ENCODE results near the gene STAG2.

The STAG2 gene

DNA sequence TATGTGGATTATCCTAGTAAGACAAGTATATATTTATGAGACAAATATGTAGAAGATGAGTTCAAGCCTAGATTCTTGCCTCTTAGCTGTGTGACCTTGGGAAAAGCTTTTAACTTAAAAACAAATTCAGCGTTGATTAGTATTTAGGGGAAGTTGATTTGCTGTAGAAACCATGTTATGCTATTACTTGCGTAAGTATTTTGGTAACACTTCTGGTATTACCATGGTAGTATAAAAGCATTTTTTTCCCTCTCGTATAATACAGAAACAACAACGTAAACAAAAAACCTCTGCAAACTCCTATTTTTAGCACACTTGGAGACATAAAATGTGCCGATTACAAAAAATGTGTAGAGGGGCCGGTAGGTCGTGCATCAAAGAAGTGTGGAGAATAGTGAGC is 33.2 kb downstream of the STAG2 start:
- DNase-seq (ENCODE audit: low read depth, low spot score): no peak
- no peak overlapping the region for H3K4me3 ChIP-seq (ENCODE audit: low read depth, low read length)
- TF ChIP-seq, protein P1, sequence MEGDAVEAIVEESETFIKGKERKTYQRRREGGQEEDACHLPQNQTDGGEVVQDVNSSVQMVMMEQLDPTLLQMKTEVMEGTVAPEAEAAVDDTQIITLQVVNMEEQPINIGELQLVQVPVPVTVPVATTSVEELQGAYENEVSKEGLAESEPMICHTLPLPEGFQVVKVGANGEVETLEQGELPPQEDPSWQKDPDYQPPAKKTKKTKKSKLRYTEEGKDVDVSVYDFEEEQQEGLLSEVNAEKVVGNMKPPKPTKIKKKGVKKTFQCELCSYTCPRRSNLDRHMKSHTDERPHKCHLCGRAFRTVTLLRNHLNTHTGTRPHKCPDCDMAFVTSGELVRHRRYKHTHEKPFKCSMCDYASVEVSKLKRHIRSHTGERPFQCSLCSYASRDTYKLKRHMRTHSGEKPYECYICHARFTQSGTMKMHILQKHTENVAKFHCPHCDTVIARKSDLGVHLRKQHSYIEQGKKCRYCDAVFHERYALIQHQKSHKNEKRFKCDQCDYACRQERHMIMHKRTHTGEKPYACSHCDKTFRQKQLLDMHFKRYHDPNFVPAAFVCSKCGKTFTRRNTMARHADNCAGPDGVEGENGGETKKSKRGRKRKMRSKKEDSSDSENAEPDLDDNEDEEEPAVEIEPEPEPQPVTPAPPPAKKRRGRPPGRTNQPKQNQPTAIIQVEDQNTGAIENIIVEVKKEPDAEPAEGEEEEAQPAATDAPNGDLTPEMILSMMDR (IDR thresholded peaks at IDR 0.05; ENCODE audit: low read depth, low read length): no peak
- in situ Hi-C loops (cut with HindIII; ENCODE audit: low sequenced_read_pairs): no loop called here

DNA sequence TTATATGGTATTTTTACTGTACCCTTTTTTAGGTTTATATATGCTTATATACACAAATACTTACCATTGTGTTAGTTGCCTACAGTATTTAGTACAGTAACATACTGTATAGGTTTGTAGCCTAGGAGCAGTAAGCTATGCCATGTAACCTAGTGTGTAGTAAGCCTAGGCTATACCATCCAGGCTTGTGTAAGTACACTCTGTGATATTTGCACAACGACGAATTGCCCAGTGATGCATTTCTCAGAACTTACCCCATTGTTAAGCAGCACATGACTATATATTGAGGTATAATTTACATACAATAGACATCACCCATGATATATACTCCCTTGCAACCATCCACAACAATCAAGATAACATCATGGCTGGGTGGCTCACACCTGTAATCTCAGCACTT is 40.1 kb downstream of the STAG2 start:
- in situ Hi-C loops (cut with HindIII; ENCODE audit: low sequenced_read_pairs): no loop called here
- no peak overlapping the region for H3K4me3 ChIP-seq (ENCODE audit: low read depth, low read length)
- TF ChIP-seq, protein P1 (IDR thresholded peaks at IDR 0.05; ENCODE audit: low read depth, low read length): no peak
- no peak for DNase-seq (ENCODE audit: low read depth, low spot score)

DNA sequence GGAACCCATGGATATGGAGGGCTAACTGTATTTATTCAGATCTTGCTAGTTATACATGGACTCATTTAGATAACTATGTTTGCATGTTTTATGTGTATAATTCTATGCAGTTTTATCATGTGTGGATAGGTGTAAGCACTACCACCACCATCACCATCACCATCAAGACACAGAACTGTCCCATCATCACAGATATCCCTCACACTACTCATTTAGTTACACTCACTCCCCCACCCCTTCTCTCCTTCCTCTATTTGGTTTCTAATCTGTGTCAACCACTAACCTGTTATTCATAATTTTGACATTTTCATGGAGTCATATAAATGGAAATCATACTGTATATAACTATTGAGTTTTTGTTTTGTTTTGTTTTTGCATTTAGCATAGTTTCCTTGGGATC is 43.7 kb downstream of the STAG2 start:
- no peak overlapping the region for H3K4me3 ChIP-seq (ENCODE audit: low read depth, low read length)
- in situ Hi-C loops (cut with HindIII; ENCODE audit: low sequenced_read_pairs): no loop called here
- TF ChIP-seq, protein P1 (IDR thresholded peaks at IDR 0.05; ENCODE audit: low read depth, low read length): no peak
- no peak for DNase-seq (ENCODE audit: low read depth, low spot score)

DNA sequence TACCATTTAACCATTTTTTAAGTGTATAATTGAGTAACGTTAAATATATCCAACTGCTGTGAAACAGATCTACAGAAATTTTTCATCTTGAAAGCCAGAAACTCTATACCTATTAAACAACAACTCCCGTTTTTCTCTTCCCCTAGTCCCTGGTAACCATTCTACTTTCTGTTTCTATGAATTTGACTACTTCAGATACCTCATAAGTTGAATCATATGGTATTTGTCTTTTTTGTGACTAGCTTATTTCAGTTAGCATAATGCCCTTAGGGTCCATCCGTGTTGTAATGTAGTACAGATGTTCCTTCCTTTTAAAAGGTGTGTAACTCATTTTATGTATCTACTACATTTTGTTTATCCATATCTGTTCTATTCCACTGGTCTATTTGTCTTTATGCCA is 48.7 kb downstream of the STAG2 start:
- no peak overlapping the region for H3K4me3 ChIP-seq (ENCODE audit: low read depth, low read length)
- DNase-seq (ENCODE audit: low read depth, low spot score): no peak
- in situ Hi-C loops (cut with HindIII; ENCODE audit: low sequenced_read_pairs): no loop called here
- TF ChIP-seq, protein P1 (IDR thresholded peaks at IDR 0.05; ENCODE audit: low read depth, low read length): no peak

DNA sequence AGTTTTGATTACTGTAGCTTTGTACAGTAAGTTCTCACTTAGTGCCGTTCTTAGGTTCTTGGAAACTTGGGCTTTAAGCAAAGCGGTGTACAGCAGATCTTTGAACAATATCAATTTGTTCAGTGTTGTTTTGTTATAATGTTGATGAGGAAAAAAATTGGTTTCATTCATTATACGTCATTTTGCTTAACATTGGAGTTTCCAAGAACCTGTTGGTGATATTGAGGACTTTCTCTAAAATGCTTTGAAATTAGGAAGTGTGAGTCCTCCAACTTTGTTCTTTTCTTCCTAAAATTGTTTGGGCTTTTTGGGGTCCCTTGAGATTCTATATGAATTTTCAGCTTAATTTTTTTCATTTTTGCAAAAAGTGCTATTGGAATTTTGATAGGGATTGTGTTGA is 49.1 kb downstream of the STAG2 start:
- no peak overlapping the region for H3K4me3 ChIP-seq (ENCODE audit: low read depth, low read length)
- DNase-seq (ENCODE audit: low read depth, low spot score): no peak
- in situ Hi-C loops (cut with HindIII; ENCODE audit: low sequenced_read_pairs): no loop called here
- TF ChIP-seq, protein P1 (IDR thresholded peaks at IDR 0.05; ENCODE audit: low read depth, low read length): no peak

DNA sequence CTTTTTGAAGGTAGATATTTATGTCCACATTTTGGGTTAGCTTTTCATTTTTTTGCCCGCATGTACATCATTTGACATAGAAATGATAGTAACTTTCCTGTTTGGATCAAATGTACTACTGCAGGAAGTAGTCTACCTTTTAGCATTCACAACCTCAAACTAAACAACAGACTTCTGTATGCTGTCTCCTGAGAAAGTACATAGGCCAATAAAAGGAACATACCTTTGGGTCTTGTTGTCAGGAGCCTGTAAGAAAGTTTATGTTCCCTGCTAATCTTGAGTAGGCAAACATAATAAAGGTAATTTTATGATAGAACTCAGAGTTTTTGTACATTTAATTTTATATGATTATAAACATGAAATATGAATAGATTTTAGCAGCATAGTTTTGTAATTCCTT is 54.2 kb downstream of the STAG2 start:
- DNase-seq (ENCODE audit: low read depth, low spot score): no peak
- TF ChIP-seq, protein P1 (IDR thresholded peaks at IDR 0.05; ENCODE audit: low read depth, low read length): no peak
- in situ Hi-C loops (cut with HindIII; ENCODE audit: low sequenced_read_pairs): no loop called here
- no peak overlapping the region for H3K4me3 ChIP-seq (ENCODE audit: low read depth, low read length)

DNA sequence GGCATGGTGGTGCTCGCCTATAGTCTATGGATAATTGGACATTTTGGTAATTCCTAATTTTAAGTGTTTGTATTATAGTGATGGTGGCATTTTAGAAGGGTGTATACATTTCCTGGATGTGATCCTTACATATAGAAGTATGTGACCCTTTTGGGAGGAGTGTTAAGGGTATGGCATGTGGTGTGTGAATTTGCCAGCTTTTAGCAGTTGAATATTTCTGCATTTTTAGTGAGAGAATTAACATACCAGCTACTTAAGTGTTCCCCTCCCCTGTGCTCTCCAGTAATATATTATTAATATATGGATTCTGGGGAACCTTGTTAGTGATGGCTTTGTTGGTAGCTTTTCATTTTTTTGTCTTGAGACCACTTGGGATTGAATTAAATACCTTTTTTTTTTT is 55.3 kb downstream of the STAG2 start:
- H3K4me3 ChIP-seq (ENCODE audit: low read depth, low read length): no peak overlapping the region
- no peak for DNase-seq (ENCODE audit: low read depth, low spot score)
- TF ChIP-seq, protein P1 (IDR thresholded peaks at IDR 0.05; ENCODE audit: low read depth, low read length): no peak
- in situ Hi-C loops (cut with HindIII; ENCODE audit: low sequenced_read_pairs): no loop called here
